HG03108 (cell line): ENCODE data around the gene EFNA5.
A peak's percentile ranks its signal among the peaks of the same experiment; 100 is the strongest.

Experiments
- ATAC-seq: cut with Tn5 transposase; IDR thresholded peaks from one replicate; pipeline ENCODE4 v1.9.1; 2021; ENCODE audit warnings: moderate library complexity; ENCODE audit not compliant: unreplicated experiment

EFNA5 gene

DNA sequence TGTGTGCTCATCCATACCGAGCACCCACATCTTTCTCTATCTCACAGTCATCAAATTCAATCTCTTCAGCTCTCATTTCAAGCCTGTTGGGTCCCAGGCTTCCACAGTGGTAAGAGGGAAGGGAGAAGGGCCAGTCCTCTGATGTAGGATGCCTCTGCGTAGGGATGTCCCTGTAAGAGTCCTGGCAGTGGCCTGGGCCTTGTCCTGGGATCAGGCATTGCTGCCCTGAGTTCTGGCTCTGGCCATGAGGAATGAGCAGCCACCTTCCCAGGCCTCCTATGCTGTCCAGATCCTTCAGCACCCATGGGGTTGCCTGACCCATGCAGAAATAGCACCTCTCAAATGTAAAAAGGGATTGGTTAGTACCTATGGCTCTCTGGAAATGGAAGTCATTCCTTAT is 121.2 kb downstream of the EFNA5 start:
- no peak for ATAC-seq

- no peak for ATAC-seq
Observed at GRCh38 chr5:107548477-107548876, 122.3 kb downstream of the EFNA5 start.

- ATAC-seq, result no peak
Observed at GRCh38 chr5:107546719-107547118, 124.0 kb downstream of the EFNA5 start.

DNA sequence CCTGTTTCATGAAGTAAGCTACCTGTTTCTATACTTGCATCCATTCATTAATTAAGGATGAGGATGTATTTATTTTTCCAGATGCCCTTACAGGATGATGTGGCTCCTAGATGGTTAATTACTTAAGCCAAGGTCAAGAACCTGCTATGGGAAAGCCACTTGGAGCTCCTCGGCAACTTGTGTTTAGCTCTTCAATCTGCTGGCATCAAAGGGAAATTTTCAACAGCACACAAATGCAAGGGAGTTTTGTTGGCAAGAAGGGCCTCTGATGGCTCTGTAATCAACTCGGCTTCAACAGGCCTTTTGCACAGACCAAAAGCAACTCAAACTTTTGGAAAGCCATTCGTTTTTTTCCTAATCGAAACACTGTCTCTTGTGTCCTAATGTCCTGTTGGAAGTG is 125.3 kb downstream of the EFNA5 start:
- no peak for ATAC-seq

DNA sequence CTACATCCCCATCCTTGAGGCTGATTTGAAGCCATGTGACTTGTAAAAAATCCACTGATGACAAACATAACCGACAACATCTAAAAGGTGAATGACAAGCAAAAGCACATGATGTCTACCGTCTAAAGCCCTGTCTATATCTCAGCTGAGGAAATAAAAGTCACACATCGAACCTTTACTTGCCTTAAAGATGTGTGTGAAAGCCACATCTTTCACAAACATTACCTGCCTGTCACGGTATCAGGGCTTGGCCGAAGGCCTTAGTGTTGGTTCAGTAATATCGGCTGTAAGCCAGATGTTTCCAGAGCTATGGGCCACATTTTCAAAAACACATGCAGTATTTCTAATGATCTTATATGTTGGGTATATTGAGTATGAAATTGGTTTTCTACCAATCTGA is 125.8 kb downstream of the EFNA5 start:
- no peak for ATAC-seq

GRCh38 chr5:107544476-107544875 is 126.3 kb downstream of the EFNA5 start:
- ATAC-seq, result no peak

- ATAC-seq, result no peak
Observed at GRCh38 chr5:107543868-107544267, 126.9 kb downstream of the EFNA5 start.

DNA sequence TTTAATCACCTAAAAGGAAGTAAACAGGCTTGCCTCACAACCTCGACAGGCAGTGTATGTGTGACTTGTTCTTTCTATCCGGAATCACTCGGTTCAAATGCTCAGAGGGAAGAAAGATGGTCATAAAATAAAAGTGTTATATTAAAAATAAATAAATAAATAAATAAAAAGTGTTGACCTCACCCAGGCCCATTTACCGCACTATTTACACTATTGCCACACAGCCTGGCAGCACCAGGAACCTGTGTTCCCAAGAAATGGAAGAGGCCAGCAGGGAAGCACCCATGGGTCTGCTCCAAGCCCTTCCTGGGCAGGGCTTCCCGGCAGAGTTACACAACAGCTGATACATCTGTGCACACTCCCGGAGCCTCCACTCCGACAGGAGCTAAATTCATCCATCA is 127.9 kb downstream of the EFNA5 start:
- ATAC-seq, result no peak

GRCh38 chr5:107542428-107542827 is 128.3 kb downstream of the EFNA5 start:
- no peak for ATAC-seq

GRCh38 chr5:107541400-107541799 is 129.3 kb downstream of the EFNA5 start:
- ATAC-seq, result peak; percentile 56

GRCh38 chr5:107539726-107540330 is 130.9 kb downstream of the EFNA5 start:
- no peak for ATAC-seq

- ATAC-seq, result no peak
Observed at GRCh38 chr5:107538805-107539445, 131.8 kb downstream of the EFNA5 start.

- no peak for ATAC-seq
Observed at GRCh38 chr5:107538331-107538730, 132.4 kb downstream of the EFNA5 start.

GRCh38 chr5:107535849-107536248 is 134.9 kb downstream of the EFNA5 start:
- no peak for ATAC-seq

GRCh38 chr5:107533910-107534876 is 136.5 kb downstream of the EFNA5 start:
- no peak for ATAC-seq

GRCh38 chr5:107532916-107533315 is 137.8 kb downstream of the EFNA5 start:
- ATAC-seq, result no peak

- ATAC-seq, result no peak
Observed at GRCh38 chr5:107532169-107532878, 138.4 kb downstream of the EFNA5 start.

DNA sequence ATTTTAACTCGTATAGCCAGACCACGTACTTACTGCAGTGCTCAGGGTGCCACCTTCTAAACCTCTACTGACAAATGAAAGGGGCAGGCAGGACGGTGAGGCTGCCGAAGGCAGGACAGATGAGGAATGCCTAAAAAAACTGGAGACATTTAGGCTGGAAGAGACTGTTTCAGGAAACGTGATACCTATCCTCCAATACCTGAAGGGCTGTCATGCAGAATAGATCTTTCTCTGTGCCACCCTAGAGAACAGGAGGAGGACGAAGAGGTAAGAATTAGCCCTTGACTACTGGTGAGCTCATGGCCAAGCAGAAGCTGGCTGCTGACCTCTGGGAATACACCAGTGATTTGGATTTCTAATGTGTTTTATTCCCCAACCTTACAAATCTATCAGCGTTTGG is 139.4 kb downstream of the EFNA5 start:
- ATAC-seq, result no peak

DNA sequence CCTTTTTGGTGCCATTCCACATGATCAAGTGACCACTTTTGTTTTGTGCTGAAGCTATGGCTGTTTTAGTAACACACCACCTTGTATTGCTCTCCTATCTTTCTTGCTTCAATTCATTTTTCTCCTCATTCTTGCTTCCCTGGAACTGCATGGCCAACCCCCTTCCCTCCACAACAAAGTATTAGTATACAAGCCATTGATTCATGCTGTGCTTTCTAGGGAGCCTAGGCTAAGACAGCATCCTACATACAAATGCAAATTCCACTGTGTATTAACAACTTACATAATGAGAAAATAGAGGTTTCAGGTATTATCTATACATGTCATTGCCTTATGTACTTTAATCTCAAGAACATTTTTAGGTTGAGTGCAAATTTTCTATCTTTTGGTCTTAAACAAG is 141.1 kb downstream of the EFNA5 start:
- no peak for ATAC-seq

DNA sequence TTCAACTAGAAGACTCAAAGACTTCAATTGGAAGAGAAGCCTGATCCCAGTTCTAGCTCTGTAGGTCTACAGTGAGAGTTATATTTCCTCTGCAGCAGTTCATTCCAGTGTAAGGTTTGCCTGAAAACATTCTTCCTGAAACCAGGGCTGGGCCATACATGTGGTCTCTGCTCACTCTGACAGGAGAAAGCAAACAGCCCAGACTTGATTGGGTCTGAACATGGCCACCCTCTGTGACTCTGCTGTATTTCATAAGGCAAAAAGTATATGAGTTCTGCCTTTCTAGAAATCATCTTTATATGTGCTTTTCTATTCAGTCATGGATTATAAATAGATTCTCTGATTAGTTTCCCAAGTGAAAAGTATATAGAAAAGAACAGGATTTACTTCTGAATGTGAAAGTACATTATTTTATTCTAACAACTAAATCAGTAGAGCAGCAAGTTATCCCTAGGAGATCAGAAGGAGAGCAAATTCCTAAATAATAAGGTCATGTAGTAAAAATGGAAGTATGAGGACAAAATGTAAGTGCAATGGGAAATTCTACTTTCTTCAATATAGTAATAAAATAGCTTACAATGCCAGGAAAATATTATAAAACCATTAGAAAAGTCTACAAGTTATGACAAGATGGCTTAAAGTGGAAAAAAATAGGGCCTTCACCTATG is 144.3 kb downstream of the EFNA5 start:
- ATAC-seq, result no peak

- no peak for ATAC-seq
Observed at GRCh38 chr5:107524111-107524510, 146.6 kb downstream of the EFNA5 start.
